Measurements from ENCODE around the gene ZNF496. TPM values are rescaled to one million over a fixed set of nuclear protein-coding genes. Genes with fewer than 3 reads are reported as not detected.

The ZNF496 gene
- 34.6 and 43.9 TPM in 2 replicates for total RNA-seq

DNA sequence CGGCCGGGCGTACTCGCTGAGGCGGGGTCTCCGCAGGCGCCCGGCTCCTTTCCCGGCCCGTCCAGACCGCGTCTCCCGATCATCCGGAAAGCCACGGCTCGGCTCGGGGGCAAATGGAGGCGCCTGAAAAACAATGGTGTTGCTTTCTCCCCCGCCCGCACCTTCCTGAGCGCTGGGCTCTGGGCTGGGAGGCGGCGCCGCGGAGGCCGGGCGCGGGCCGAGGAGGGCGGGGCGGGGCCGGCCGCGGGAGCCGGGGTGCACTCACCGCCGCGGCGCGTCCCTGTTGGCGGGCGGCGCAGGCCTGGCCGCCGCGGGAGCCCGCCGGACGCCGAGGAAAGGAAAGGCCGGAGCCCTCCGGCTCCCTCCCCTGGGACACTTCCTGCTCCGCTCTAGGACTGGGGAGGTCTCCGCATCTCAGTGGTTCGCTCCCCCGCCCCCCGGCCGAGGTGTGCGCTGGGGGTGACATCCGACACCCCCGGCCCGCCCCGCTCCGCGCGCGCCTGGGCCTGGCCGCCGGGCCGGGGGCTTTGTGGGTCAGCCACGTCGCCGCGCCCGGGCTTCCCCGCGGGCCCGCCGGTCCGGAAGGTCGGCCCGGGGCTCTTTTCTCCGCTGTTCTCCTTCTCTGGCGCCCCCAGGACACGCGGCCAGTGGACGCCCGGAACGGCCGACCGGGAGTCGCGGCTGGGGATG is at the start of gene ZNF496:
Gene ZNF496 (minus strand): TSS at position 343 of the 690 bp plus-strand sequence. CDS start 2,289 bp downstream, outside the sequence.

DNA sequence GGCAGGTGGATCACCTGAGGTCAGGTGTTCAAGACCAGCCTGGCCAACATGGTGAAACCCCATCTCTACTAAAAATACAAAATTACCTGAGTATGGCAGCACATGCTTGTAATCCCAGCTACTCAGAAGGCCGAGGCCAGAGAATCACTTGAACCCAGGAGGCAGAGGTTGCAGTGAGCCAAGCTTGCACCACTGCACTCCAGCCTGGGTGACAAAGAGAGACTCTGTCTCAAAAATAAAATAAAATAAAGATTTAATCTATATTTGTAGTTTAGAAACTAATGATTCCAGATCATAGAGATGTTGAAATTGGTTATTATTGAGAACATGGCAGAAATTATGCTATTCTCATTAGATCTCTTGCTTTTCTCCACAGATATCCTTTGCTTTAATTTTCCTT is 75.9 kb downstream of the ZNF496 start, which contains the start of gene VN1R5:
Gene VN1R5 (plus strand): TSS at position 301 of the 400 bp plus-strand sequence.

Other genes starting within 250 kb of the ZNF496 start
- 4.5 and 5.9 TPM in 2 replicates for gene ZNF669, start 227.5 kb downstream of the ZNF496 start, total RNA-seq
- 8.0 and 11.3 TPM in 2 replicates for gene ZNF124, start 159.8 kb downstream of the ZNF496 start, total RNA-seq
- not detected in 2 replicates for gene VN1R5, start 75.8 kb downstream of the ZNF496 start, total RNA-seq
- not detected in 2 replicates for gene NLRP3, start 84.3 kb upstream of the ZNF496 start, total RNA-seq
- gene OR2B11, start 126.2 kb upstream of the ZNF496 start, total RNA-seq, result not detected in 2 replicates
- gene OR2C3, start 204.6 kb upstream of the ZNF496 start, total RNA-seq, result not detected in 2 replicates
- not detected in 2 replicates for gene GCSAML, start 217.3 kb upstream of the ZNF496 start, total RNA-seq